Fibroblast of lung (primary cell): ENCODE results near the gene KCNAB2. TPM values are rescaled to one million over a fixed set of nuclear protein-coding genes. Genes with fewer than 3 reads are reported as not detected.

Experiments
- DNase-seq, 2 donors: peaks; one replicate each; pipeline versions ENCODE4 v3.0.0 to v3.0.0-alpha.2; 2010; ENCODE audit warnings: low read depth in 2 of 2
- H2AFZ ChIP-seq: 2 replicates; pipeline ENCODE4 v1.5.1; 2012; ENCODE audit warnings: low read length, control low read depth, inconsistent platforms
- H3K27ac ChIP-seq: 2 replicates; pipeline ENCODE4 v1.5.1; 2011; ENCODE audit warnings: low read length, control low read depth; ENCODE audit not compliant: insufficient read depth
- H3K27me3 ChIP-seq: 2 replicates; pipeline ENCODE4 v1.5.1; 2011; ENCODE audit warnings: mild to moderate bottlenecking, low read length; ENCODE audit not compliant: control insufficient read depth, insufficient read depth
- H3K36me3 ChIP-seq: 2 replicates; pipeline ENCODE4 v1.5.1; 2011; ENCODE audit warnings: low read length; ENCODE audit not compliant: control insufficient read depth, insufficient read depth
- H3K4me1 ChIP-seq: 2 replicates; pipeline ENCODE4 v1.5.1; 2011; ENCODE audit warnings: low read length; ENCODE audit not compliant: control insufficient read depth, insufficient read depth; ENCODE audit errors: extremely low read depth
- H3K4me2 ChIP-seq: 2 replicates; pipeline ENCODE4 v1.5.1; 2011; ENCODE audit warnings: low read length, control low read depth; ENCODE audit not compliant: insufficient read depth; ENCODE audit errors: extremely low read depth
- H3K4me3 ChIP-seq, 4 experiments: fragments of 200-600 bp in 1 of 4; sonication (generic) in 1 of 4; replicated peaks in 1 of 4; 2 replicates each; pipeline ENCODE4 v1.5.1; 2011 to 2016; ENCODE audit warnings: low read length in 4 of 4, low read depth in 3 of 4, mild to moderate bottlenecking in 3 of 4, control low read depth in 2 of 4, inconsistent platforms in 1 of 4, mixed read lengths in 1 of 4; ENCODE audit not compliant: insufficient read depth in 1 of 4; ENCODE audit errors: control extremely low read depth in 1 of 4
- H3K79me2 ChIP-seq: 2 replicates; pipeline ENCODE4 v1.5.1; 2012; ENCODE audit warnings: mild to moderate bottlenecking, low read length, inconsistent platforms; ENCODE audit not compliant: control insufficient read depth, insufficient read depth
- H3K9ac ChIP-seq: 2 replicates; pipeline ENCODE4 v1.5.1; 2011; ENCODE audit warnings: mild to moderate bottlenecking, low read length, control low read depth; ENCODE audit not compliant: insufficient read depth
- H3K9me3 ChIP-seq: 2 replicates; pipeline ENCODE4 v1.5.1; 2012; ENCODE audit warnings: low read depth, low read length; ENCODE audit not compliant: control insufficient read depth, insufficient read depth
- H4K20me1 ChIP-seq: 2 replicates; pipeline ENCODE4 v1.5.1; 2011; ENCODE audit warnings: low read length; ENCODE audit not compliant: control insufficient read depth, insufficient read depth; ENCODE audit errors: extremely low read depth
- CTCF ChIP-seq, 2 donors: IDR thresholded peaks in 1 of 2; conservative IDR thresholded peaks in 1 of 2; 1 replicate in 1 of 2; 2 replicates in 1 of 2; pipeline ENCODE4 v1.5.1; 2011 to 2012; ENCODE audit warnings: low read length in 2 of 2, control low read depth in 1 of 2, inconsistent platforms in 1 of 2, low read depth in 1 of 2, mild to moderate bottlenecking in 1 of 2
- EZH2 ChIP-seq: IDR thresholded peaks from 2 replicates; pipeline ENCODE4 v1.5.1; 2012; ENCODE audit warnings: low read length, control low read depth, mild to moderate bottlenecking; ENCODE audit errors: missing control alignments
- polyA plus RNA-seq, 2 donors: library from polyadenylated mRNA; depleted of rRNA in 1 of 2; stranded (reverse) in 1 of 2; unstranded in 1 of 2; fragments of >200 nt; gene quantifications; 2 replicates each; pipeline ENCODE4 v1.2.1, GENCODE V29; 2011 to 2012; ENCODE audit warnings: missing spikeins in 1 of 2
- total RNA-seq: library from RNA; depleted of rRNA; stranded (reverse); fragments of >200 nt; gene quantifications from 2 replicates; pipeline ENCODE4 v1.2.1, GENCODE V29; 2014

The KCNAB2 gene
- total and polyA plus RNA-seq, 2 donors (not counting 1 experiment from before 2014, with no cell fraction given) = 2.2 to 2.5 TPM

- TF ChIP-seq CTCF (conservative IDR thresholded peaks at IDR 0.05 in 1 of 2, IDR thresholded peaks at IDR 0.05 in 1 of 2; ENCODE audit: low read depth in 1 of 2, low read length in 2 of 2) (no peak), EZH2 (no peak)
- H3K9me3 ChIP-seq = no peaks in the 10 kb centered on the region
Measured at GRCh38 chr1:6130596-6130995, 84.9 kb downstream of the KCNAB2 start.

GRCh38 chr1:6131561-6131960, 85.9 kb downstream of the KCNAB2 start:
- no peak for TF ChIP-seq CTCF (conservative IDR thresholded peaks at IDR 0.05 in 1 of 2, IDR thresholded peaks at IDR 0.05 in 1 of 2; ENCODE audit: low read depth in 1 of 2, low read length in 2 of 2)
- no peak for TF ChIP-seq EZH2
- H3K4me2 ChIP-seq = no peak overlapping the region

More at GRCh38 chr1:6130596-6130995, 84.9 kb downstream of the KCNAB2 start:
- H2AFZ ChIP-seq = no peak overlapping the region
- H3K27ac ChIP-seq = no peak overlapping the region
- H3K4me3 ChIP-seq = no peak overlapping the region
- no peak overlapping the region for H3K4me2 ChIP-seq
- no peak overlapping the region for H3K9ac ChIP-seq
- H3K27me3 ChIP-seq = no peaks in the 10 kb centered on the region
- H3K36me3 ChIP-seq = no peaks in the 10 kb centered on the region
- no peaks in the 10 kb centered on the region for H4K20me1 ChIP-seq
- H3K4me1 ChIP-seq = no peaks in the 10 kb centered on the region
- DNase-seq = no peak
- no peaks in the 10 kb centered on the region for H3K79me2 ChIP-seq

GRCh38 chr1:6133146-6133895, 87.6 kb downstream of the KCNAB2 start:
- no peaks in the 10 kb centered on the region for H3K36me3 ChIP-seq
- no peak overlapping the region for H3K27ac ChIP-seq
- H3K4me3 ChIP-seq = no peak overlapping the region
- no peaks in the 10 kb centered on the region for H4K20me1 ChIP-seq
- H3K27me3 ChIP-seq = no peaks in the 10 kb centered on the region
- H3K4me2 ChIP-seq = no peak overlapping the region
- no peak for DNase-seq
- H3K9me3 ChIP-seq = no peaks in the 10 kb centered on the region
- no peak overlapping the region for H2AFZ ChIP-seq
- TF ChIP-seq EZH2 (no peak), CTCF (conservative IDR thresholded peaks at IDR 0.05 in 1 of 2, IDR thresholded peaks at IDR 0.05 in 1 of 2; ENCODE audit: low read depth in 1 of 2, low read length in 2 of 2) (no peak)
- H3K4me1 ChIP-seq = no peaks in the 10 kb centered on the region
- H3K9ac ChIP-seq = no peak overlapping the region
- no peaks in the 10 kb centered on the region for H3K79me2 ChIP-seq

More at GRCh38 chr1:6131561-6131960, 85.9 kb downstream of the KCNAB2 start:
- Histone ChIP-seq H3K36me3 (no peaks in the 10 kb centered on the region), H3K9ac (no peak overlapping the region), H3K79me2 (no peaks in the 10 kb centered on the region), H4K20me1 (no peaks in the 10 kb centered on the region), H3K27me3 (no peaks in the 10 kb centered on the region), H3K9me3 (no peaks in the 10 kb centered on the region), H3K4me3 (no peak overlapping the region), H2AFZ (no peak overlapping the region), H3K4me1 (no peaks in the 10 kb centered on the region), H3K27ac (no peak overlapping the region)
- no peak for DNase-seq
